Upper lobe of left lung (tissue), 4 donors: ENCODE measurements around the gene IFITM2.

Experiments used
- CTCF ChIP-seq, 6 experiments: fragments of 450-650 bp in 4 of 6; fragments of 200-600 bp in 2 of 6; sonication (generic) in 2 of 6; IDR thresholded peaks; one replicate each; pipeline ENCODE4 v1.5.1; 2016 to 2019; ENCODE audit warnings: antibody characterized with exemption in 6 of 6
- EP300 ChIP-seq, 4 donors: sonication (generic); formaldehyde crosslinking; IDR thresholded peaks; one replicate each; pipeline ENCODE4 v1.5.1; 2017; ENCODE audit warnings: antibody characterized with exemption in 4 of 4, control low read depth in 2 of 4
- POLR2A ChIP-seq, 4 donors: fragments of 450-650 bp; IDR thresholded peaks; one replicate each; pipeline ENCODE4 v1.5.1; 2016 to 2017; ENCODE audit warnings: antibody characterized with exemption in 4 of 4, mild to moderate bottlenecking in 2 of 4
- POLR2AphosphoS5 ChIP-seq, 2 donors: sonication (generic); formaldehyde crosslinking; IDR thresholded peaks; one replicate each; pipeline ENCODE4 v1.5.1; 2017; ENCODE audit warnings: antibody characterized with exemption in 2 of 2

GRCh38 chr11:316891-317301, 9.3 kb downstream of the IFITM2 start:
- TF ChIP-seq CTCF (IDR thresholded peaks at IDR 0.05): no peak
- TF ChIP-seq POLR2AphosphoS5 (IDR thresholded peaks at IDR 0.05): no peak
- TF ChIP-seq EP300 (IDR thresholded peaks at IDR 0.05): no peak
- no peak for TF ChIP-seq POLR2A (IDR thresholded peaks at IDR 0.05)
